Measurements from ENCODE around the gene HDGFL2. TPM values are rescaled to one million over a fixed set of nuclear protein-coding genes. Genes with fewer than 3 reads are reported as not detected.

HDGFL2 gene
- total and polyA plus RNA-seq, 4 donors = 36.5 to 47.0 (median 38.8) TPM

GRCh38 chr19:4483385-4483784 lies 11.3 kb downstream of the HDGFL2 start:
- no peaks in the 10 kb centered on the region for H3K27me3 ChIP-seq (ENCODE audit: control insufficient read depth in 3 of 3, insufficient read depth in 3 of 3, low read length in 2 of 3)
- no peak for TF ChIP-seq CTCF (IDR thresholded peaks at IDR 0.05; ENCODE audit: control extremely low read depth, extremely low read depth)
- H3K36me3 ChIP-seq (ENCODE audit: control insufficient read depth in 4 of 4, insufficient read depth in 4 of 4, low read length in 4 of 4) = peaks cover 0 to 34% (median 7%) of the 10 kb centered on the region in 4 donors
- DNase-seq = no peak
- no peak overlapping the region for H3K9ac ChIP-seq (ENCODE audit: insufficient read depth in 1 of 2, low read length in 2 of 2)
- H3K27ac ChIP-seq (ENCODE audit: low read depth in 1 of 2, low read length in 1 of 2) = no peak overlapping the region
- H3K9me3 ChIP-seq (ENCODE audit: control insufficient read depth in 4 of 4, insufficient read depth in 3 of 4, low read length in 3 of 4) = no peaks in the 10 kb centered on the region
- H3K4me1 ChIP-seq (ENCODE audit: control insufficient read depth in 5 of 5, insufficient read depth in 5 of 5, low read length in 5 of 5) = no peaks in the 10 kb centered on the region
- no peak overlapping the region for H3K4me3 ChIP-seq
- WGBS, 2 donors = 89 to 96% methylated on average over 19 of the region's 19 CpGs
- no peak for ATAC-seq (ENCODE audit: insufficient read depth, low FRiP score)

- no peak overlapping the region for H3K27ac ChIP-seq (ENCODE audit: low read depth in 1 of 2, low read length in 1 of 2)
- H3K4me3 ChIP-seq = no peak overlapping the region
- WGBS, 2 donors = 89 to 90% methylated on average over 11 of the region's 11 CpGs
- H3K9me3 ChIP-seq (ENCODE audit: control insufficient read depth in 4 of 4, insufficient read depth in 3 of 4, low read length in 3 of 4) = peaks cover 0 to 2% (median 0%) of the 10 kb centered on the region in 4 donors
- no peak overlapping the region for H3K9ac ChIP-seq (ENCODE audit: insufficient read depth in 1 of 2, low read length in 2 of 2)
- ATAC-seq (ENCODE audit: insufficient read depth, low FRiP score) (no peak), DNase-seq (no peak)
- H3K36me3 ChIP-seq (ENCODE audit: control insufficient read depth in 4 of 4, insufficient read depth in 4 of 4, low read length in 4 of 4) = peaks cover 0 to 48% (median 21%) of the 10 kb centered on the region in 4 donors
- TF ChIP-seq CTCF (IDR thresholded peaks at IDR 0.05; ENCODE audit: control extremely low read depth, extremely low read depth) = no peak
- H3K27me3 ChIP-seq (ENCODE audit: control insufficient read depth in 3 of 3, insufficient read depth in 3 of 3, low read length in 2 of 3) = no peaks in the 10 kb centered on the region
- H3K4me1 ChIP-seq (ENCODE audit: control insufficient read depth in 5 of 5, insufficient read depth in 5 of 5, low read length in 5 of 5) = no peaks in the 10 kb centered on the region
Observed at GRCh38 chr19:4487572-4487971, 15.5 kb downstream of the HDGFL2 start.

DNA sequence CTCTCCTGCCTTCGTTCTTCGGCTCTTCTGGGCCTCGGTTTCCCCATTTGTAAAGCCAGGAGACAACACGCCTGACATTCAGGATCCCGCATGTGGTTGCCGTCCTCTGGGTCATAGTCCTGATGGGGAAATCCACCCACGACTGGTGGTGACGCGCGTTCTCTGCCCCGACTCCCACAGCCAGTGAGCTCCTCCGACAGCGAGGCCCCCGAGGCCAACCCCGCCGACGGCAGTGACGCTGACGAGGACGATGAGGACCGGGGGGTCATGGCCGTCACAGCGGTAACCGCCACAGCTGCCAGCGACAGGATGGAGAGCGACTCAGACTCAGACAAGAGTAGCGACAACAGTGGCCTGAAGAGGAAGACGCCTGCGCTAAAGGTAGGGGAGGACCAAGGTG lies 16.4 kb downstream of the HDGFL2 start:
- TF ChIP-seq CTCF (IDR thresholded peaks at IDR 0.05; ENCODE audit: control extremely low read depth, extremely low read depth) = no peak
- Histone ChIP-seq H3K36me3 (ENCODE audit: control insufficient read depth in 4 of 4, insufficient read depth in 4 of 4, low read length in 4 of 4) (peaks cover 0 to 43% (median 23%) of the 10 kb centered on the region in 4 donors), H3K4me3 (no peak overlapping the region), H3K27ac (ENCODE audit: low read depth in 1 of 2, low read length in 1 of 2) (no peak overlapping the region), H3K9ac (ENCODE audit: insufficient read depth in 1 of 2, low read length in 2 of 2) (no peak overlapping the region), H3K27me3 (ENCODE audit: control insufficient read depth in 3 of 3, insufficient read depth in 3 of 3, low read length in 2 of 3) (no peaks in the 10 kb centered on the region), H3K4me1 (ENCODE audit: control insufficient read depth in 5 of 5, insufficient read depth in 5 of 5, low read length in 5 of 5) (no peaks in the 10 kb centered on the region), H3K9me3 (ENCODE audit: control insufficient read depth in 4 of 4, insufficient read depth in 3 of 4, low read length in 3 of 4) (peaks cover 0 to 6% (median 0%) of the 10 kb centered on the region in 4 donors)
- DNase-seq = no peak
- 94% methylated on average over 29 of the region's 29 CpGs for WGBS, 2 donors
- no peak for ATAC-seq (ENCODE audit: insufficient read depth, low FRiP score)

GRCh38 chr19:4491446-4491845 lies 19.3 kb downstream of the HDGFL2 start:
- TF ChIP-seq CTCF (IDR thresholded peaks at IDR 0.05; ENCODE audit: control extremely low read depth, extremely low read depth) = no peak
- Histone ChIP-seq H3K27ac (ENCODE audit: low read depth in 1 of 2, low read length in 1 of 2) (no peak overlapping the region), H3K9ac (ENCODE audit: insufficient read depth in 1 of 2, low read length in 2 of 2) (no peak overlapping the region), H3K4me3 (no peak overlapping the region), H3K27me3 (ENCODE audit: control insufficient read depth in 3 of 3, insufficient read depth in 3 of 3, low read length in 2 of 3) (no peaks in the 10 kb centered on the region), H3K4me1 (ENCODE audit: control insufficient read depth in 5 of 5, insufficient read depth in 5 of 5, low read length in 5 of 5) (no peaks in the 10 kb centered on the region), H3K9me3 (ENCODE audit: control insufficient read depth in 4 of 4, insufficient read depth in 3 of 4, low read length in 3 of 4) (peaks cover 0 to 6% (median 0%) of the 10 kb centered on the region in 4 donors), H3K36me3 (ENCODE audit: control insufficient read depth in 4 of 4, insufficient read depth in 4 of 4, low read length in 4 of 4) (peaks cover 6 to 66% (median 26%) of the 10 kb centered on the region in 4 donors)
- DNase-seq = no peak
- 97% methylated on average over 21 of the region's 21 CpGs for WGBS, 2 donors
- no peak for ATAC-seq (ENCODE audit: insufficient read depth, low FRiP score)

Measured in lung (tissue), 12 donors.